HPDE6-E6E7 (cell line): ENCODE results near the gene MS4A15.
"Not testable (repeated sequence)": the region's sequence is repeated elsewhere in the genome, so short reads cannot be mapped to it uniquely, and the experiment has no call there.

ENCODE experiments used
- DNase-seq: peaks from one replicate; pipeline ENCODE4 v3.0.0; 2011; ENCODE audit warnings: missing footprints; ENCODE audit errors: extremely low spot score

Gene MS4A15

DNA sequence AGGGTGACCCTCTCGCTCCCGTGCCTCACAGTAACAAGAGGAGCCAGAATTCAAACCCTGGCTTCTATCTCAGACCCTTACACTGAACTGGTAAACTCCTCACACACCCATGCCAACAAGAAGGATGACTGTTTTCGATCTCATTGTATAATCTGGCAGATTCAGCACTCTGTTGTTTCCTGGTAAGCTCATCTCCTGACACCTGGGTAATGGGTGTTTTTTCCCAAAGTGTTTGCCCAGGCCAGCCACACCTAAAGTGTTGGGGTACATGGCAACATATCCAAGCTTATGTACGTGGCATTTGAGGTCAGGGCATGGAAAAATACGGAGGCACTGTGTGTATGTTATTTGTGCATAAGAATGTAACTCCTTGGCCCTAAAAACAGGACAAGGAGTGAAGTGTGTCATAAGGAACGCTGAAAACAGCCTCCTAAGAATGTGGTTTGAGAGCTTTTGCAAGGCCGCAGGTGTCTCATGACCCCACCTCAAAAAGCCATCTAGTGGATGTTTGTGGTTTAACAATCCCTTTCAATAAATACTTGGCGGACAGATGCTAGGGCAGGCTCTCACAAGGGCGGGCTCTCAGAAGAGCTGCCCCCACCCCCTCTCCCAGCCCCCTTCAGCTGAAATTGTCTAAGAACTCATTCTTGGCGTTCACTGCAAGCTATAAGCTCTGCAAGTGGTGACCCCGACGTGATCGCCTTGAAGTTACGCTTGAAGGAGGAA lies at the start of gene MS4A15:
Gene MS4A15 (plus strand): TSS at position 561 of the 726 bp plus-strand sequence. CDS start 6,867 bp downstream, outside the sequence.
- no peak for DNase-seq

GRCh38 chr11:60706931-60707330 lies 49.7 kb upstream of the MS4A15 start:
- no peak for DNase-seq

DNA sequence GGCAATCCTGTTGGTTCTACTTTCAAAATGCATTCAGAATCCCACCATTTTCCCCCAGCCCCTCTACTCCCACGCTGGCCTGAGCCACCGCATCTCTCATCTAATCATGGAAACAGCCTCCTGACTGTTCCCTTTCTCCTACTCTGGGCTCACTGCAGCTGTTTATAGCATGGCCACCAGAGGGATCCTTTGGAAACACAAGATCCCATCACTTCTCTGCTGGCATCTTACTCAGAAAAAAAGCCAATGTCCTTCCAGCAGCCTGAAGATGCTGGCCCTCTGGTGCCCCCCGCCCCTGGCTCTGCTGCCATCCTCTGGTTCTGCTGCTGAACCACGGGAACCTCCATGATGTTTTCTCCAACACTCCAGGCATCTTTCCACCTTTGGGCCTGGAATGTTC lies 46.2 kb upstream of the MS4A15 start:
- DNase-seq = no peak

DNA sequence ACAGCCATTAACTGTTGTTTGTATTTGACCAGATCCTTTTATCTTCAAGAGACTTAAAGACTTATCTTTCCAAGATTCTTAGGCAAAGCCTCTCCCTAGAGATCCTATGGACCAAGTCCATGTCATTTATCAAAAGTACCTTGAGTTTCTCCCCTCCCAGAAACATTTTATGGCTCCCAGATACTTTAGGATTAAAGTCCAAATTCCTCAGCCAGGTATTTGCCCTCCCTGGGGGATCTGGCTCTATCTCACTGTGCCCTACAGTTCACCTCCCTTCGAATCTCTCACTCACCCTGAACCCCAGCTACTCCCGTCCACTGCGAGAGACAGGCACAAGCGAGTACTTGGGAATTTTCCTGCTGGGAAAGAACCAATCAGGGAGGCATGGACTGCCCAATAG lies 45.4 kb upstream of the MS4A15 start:
- no peak for DNase-seq

GRCh38 chr11:60713423-60713822 lies 43.2 kb upstream of the MS4A15 start:
- DNase-seq = not testable (repeated sequence)

- DNase-seq = no peak
These were observed 38.7 kb upstream of the MS4A15 start for GRCh38 chr11:60717956-60718355.

DNA sequence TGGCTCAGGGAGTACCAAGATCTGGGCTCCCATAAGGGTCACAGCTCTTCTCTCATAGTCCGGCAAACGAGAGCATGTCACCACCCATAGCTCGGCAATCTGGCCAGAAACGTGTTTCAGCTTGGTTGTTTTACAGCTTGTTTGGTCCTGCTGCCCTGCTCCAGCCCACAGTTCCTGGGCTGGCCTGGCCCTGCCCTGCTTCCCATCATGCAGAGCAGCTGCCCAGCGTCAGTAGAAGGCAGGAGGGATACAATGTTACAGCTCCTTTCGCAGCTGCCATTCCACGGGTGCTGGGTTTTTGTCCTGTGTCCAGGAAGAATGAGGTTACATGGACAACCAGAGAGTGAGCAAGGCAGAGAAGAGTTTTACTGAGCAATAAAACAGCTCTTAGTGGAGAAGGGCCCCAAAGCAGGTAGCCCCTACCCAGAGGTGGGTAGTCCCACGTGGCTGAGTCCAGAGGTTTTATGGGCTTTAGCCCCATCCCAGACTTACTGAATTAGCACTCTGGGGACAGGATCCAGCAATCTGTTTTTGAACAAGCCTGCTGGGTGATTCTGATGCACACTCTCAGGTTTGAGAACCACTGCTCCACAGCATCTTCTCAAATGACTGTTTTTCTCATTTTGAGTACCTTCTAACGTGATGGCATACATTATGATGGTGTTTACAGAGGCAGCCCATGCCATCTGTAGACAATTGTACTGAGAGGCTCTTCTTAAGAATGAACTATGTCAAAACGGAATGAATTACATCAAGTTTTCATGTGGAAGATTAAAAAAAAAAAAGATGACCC lies 37.9 kb upstream of the MS4A15 start:
- DNase-seq = no peak

- no peak for DNase-seq
These were observed 37.3 kb upstream of the MS4A15 start for GRCh38 chr11:60719391-60719790.

DNA sequence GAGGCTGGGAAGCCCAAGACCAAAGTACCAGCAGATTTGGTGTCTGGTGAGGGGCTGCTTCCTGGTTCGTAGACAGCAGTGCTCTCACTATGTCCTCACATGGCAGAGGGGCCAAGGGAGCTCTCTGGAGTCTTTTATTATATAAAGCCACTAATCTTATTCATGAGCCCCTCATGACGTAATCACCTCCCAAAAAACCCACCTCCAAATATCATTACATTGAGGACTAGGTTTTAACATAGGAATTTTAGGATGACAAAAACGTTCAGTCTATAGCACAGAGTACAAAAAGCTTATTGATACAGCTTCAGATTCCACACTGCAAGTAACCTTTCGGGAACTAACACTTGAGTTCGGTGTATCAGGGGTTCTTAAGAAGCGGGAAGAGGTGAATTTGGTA lies 36.2 kb upstream of the MS4A15 start:
- DNase-seq = no peak

DNA sequence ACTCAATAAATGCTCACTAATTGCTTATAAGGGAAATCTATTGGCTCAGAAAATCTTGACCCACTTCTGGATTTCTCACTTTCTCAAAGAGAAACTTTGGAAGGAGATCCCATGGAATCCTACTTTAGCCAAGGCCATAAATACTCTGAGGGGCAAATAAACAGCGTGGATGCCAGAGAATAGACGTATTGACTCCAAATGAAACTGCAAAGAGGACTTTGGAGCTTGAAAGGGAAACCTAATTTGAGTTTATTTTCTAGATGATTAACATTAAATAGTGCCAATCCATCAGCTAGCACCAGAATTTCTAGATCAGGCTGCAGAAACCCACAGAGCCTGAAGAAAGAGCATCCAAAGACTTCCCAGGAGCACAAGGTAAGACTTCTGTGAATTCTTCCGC lies 32.2 kb upstream of the MS4A15 start, which contains the start of gene MS4A18:
Gene MS4A18 (plus strand): TSS at position 301 of the 400 bp plus-strand sequence.
- no peak for DNase-seq

DNA sequence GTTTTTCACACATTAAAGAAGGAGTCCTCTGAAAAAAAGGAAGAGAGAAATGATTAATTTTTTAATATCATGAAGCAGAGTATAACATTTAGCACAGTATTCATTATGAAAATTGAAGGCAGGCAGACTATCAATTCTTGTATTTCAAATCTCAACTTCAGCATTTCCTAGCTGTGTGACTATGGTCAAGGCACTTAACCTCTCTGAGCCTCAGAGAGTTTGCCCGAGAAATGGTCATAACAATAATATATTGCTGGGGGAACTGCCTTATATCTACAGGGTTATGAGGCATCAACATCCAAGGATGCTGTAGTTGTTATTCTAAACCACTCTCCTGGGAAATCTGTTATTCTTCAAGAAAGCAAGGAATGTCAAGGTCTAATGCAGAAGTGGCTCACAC lies 31.1 kb upstream of the MS4A15 start:
- DNase-seq = no peak

DNA sequence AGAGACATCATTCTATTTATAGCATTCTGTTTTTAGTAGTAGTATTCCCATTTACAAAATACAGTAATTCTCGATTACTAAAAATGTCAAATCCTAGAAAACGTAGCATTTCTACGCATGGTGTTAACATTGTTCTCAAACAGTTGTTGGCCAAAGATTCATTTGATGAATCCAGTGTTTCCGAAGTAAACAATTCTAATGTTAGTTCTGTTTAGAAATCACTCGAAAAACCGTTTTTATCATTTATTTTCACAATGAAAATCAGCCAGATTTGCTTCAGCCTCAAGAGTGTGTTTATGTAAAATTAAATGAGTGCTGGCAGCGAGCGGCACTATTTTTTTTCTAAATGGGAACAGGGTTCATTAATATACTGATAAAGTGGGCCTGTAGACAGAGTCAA lies 25.1 kb upstream of the MS4A15 start:
- no peak for DNase-seq

DNA sequence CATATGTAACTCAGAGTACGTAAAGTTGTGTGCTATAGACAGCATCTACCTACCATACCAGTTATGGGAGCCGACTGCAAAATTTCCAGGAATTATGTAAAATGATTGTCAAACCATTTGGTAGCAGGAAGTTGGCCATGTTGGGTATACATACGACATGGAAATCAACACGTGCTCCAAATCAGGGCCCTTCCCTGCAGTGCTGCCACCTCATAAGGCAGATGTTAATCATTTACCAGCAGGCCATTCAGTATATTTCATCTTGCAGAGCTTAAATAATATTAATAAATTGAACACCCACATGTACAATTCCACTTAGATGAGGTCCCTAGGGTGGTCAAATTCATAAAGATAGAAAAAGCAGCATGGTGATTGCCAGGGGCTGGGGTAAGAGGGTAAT lies 22.4 kb upstream of the MS4A15 start:
- no peak for DNase-seq

DNA sequence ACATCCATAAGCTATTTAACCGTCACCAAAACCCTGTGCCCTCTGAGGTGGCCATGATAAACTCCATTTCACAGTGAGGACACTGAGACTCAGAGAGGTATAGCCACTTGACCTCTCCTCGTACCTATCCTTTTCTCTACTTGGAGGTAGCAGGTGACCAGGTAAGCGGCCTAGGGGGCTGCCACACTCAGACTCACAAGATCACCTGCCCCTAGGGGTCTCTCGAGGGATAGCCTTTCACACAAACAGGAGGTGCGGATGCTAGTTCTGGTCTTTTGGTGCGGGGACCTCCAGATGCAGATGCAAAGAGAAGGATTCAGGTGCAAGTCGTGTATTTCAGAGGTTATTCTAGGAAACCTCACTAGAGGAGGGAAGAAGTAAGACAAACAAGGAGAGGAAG lies 17.6 kb upstream of the MS4A15 start:
- no peak for DNase-seq

GRCh38 chr11:60740573-60740972 lies 16.1 kb upstream of the MS4A15 start:
- no peak for DNase-seq

DNA sequence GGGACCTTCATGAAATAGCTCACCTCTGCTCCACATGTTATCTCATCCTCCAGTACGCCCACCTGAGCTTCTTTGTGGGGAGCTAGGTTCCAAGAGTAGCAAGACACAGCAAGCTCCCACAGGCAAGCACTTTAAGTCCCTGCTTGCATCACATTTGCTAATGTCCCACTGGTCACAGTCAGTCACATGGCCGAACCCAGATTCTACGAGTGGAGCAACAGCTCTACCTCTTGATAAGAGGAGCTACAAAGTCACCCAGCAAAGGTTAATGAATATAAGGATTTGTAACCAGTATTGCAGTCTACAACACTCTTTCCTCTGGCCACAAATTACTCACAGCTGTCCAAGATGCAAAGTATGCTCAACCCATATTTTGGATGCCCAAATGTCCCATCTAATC lies 15.2 kb upstream of the MS4A15 start:
- no peak for DNase-seq

DNA sequence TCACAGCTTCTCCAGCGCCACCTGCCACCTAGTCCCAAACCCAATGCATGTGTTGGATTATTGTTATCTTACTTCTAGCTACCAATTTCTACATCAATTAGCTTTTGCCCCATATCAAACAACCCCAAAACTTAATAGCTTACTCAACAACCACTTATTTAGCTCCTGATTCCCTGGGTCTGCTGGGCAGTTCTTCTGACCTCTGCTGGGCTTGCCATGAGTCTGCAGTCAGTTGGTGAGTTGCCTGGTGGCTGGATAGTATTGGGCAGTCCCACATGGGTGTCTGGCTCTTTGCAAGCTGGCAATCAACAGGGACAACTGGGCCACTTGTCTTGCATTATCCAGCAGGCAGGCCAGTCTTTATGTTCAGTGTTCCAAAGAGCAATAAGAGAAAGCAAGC lies 13.6 kb upstream of the MS4A15 start:
- DNase-seq = no peak

- DNase-seq = no peak
These were observed 12.6 kb upstream of the MS4A15 start for GRCh38 chr11:60744114-60744513.

DNA sequence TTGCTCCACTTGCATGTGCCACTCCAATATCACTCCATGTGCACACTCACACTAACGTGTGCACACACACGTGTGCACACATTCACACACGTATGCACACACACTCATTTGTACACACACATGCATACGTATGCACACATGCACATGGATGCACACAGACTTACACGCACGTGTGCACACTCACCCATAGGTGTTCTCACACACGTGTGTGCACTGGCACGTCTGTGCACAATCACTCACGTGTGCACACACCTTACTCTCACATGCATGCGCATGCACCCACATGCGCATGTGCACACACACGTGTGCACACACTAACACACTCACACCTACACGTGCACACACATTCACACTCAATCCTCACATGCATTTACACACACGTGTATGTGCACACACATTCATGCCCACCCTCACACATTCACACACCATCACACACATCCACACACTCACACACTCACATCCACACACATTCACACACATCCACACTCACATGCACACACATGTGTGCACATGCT lies 9.3 kb upstream of the MS4A15 start:
- no peak for DNase-seq

DNA sequence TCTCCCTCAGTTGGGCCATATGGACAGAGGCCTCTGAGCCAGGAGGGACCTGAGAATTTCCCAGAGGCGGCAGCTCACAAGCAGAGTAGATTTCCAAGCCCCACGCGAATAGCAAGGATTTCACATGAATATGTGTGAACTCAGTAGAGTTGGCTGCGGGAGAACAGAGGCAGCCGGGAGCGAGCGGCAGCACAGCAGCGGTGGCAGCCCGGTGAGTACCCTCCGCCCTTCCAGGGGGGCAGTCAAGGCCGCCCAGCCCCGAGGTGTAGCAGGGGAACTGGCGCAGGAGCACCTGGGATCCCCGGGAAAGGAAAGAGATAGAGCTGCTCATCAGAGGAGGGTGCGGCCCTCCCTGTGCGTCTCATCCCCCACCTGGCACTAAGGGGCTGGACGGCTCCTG lies 8.4 kb upstream of the MS4A15 start:
- no peak for DNase-seq

DNA sequence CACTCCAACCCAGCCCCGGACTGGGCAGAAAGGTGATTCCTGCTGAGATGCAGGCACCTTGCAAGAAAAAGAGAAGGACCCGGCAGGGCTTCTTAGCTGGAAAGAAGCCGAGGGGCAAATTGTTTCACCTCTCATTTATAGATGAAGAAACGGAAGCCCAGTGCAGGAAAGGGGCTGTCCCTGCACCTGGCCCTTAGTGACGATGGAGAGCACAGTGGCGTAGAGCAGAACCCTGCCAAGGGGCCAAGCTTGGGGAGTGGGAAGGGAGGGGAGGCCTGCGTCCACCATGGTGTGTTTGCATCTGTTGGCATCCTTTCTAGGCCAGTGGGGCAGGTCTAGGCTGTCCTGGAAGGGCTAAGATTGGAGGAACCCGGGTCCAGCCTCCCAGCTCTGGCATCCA lies 7.8 kb upstream of the MS4A15 start:
- DNase-seq = no peak

- DNase-seq = no peak
These were observed 5.8 kb upstream of the MS4A15 start for GRCh38 chr11:60750911-60751310.

- DNase-seq = no peak
These were observed 3.4 kb upstream of the MS4A15 start for GRCh38 chr11:60753309-60753708.
